Smooth muscle cell (in vitro differentiated cells): ENCODE data around the gene UEVLD. TPM values are rescaled to one million over a fixed set of nuclear protein-coding genes. Genes with fewer than 3 reads are reported as not detected.

Experiments
- DNase-seq: peaks from one replicate; lab custom pipeline; 2025; ENCODE audit not compliant: unreplicated experiment; lab: John Stamatoyannopoulos, UW
- H2AFZ ChIP-seq: fragments of 200-600 bp; sonication (generic); 2 replicates; pipeline ENCODE4 v1.6.0; 2016; ENCODE audit warnings: antibody characterized with exemption, low read depth, mild to moderate bottlenecking
- H3F3A ChIP-seq: fragments of 200-600 bp; sonication (generic); 2 replicates; pipeline ENCODE4 v1.6.0; 2017; ENCODE audit warnings: antibody characterized with exemption, low read depth
- H3K27ac ChIP-seq: fragments of 200-600 bp; sonication (generic); 2 replicates; pipeline ENCODE4 v1.5.1; 2016; ENCODE audit warnings: low read depth, mild to moderate bottlenecking
- H3K27me3 ChIP-seq: fragments of 200-600 bp; sonication (generic); 2 replicates; pipeline ENCODE4 v1.6.1; 2016; ENCODE audit warnings: low read depth, mild to moderate bottlenecking
- H3K36me3 ChIP-seq: fragments of 200-600 bp; sonication (generic); 2 replicates; pipeline ENCODE4 v1.5.1; 2016; ENCODE audit warnings: low read depth
- H3K4me1 ChIP-seq: fragments of 200-600 bp; sonication (generic); 2 replicates; pipeline ENCODE4 v1.5.1; 2016; ENCODE audit warnings: low read depth
- H3K4me2 ChIP-seq: fragments of 200-600 bp; sonication (generic); 2 replicates; pipeline ENCODE4 v1.6.0; 2016; ENCODE audit warnings: mild to moderate bottlenecking
- H3K4me3 ChIP-seq: fragments of 200-600 bp; sonication (generic); 2 replicates; pipeline ENCODE4 v1.5.1; 2016; ENCODE audit warnings: mild to moderate bottlenecking
- H3K79me2 ChIP-seq: fragments of 200-600 bp; sonication (generic); 2 replicates; pipeline ENCODE4 v1.6.0; 2016; ENCODE audit warnings: low read depth, mild to moderate bottlenecking
- H3K9ac ChIP-seq: fragments of 200-600 bp; sonication (generic); 2 replicates; pipeline ENCODE4 v1.6.0; 2016; ENCODE audit warnings: low read depth
- H3K9me3 ChIP-seq: fragments of 200-600 bp; sonication (generic); replicated peaks from 2 replicates; pipeline ENCODE4 v1.5.1; 2016; ENCODE audit warnings: low read depth
- H4K20me1 ChIP-seq: fragments of 200-600 bp; sonication (generic); 2 replicates; pipeline ENCODE4 v1.6.0; 2016; ENCODE audit warnings: low read depth
- CTCF ChIP-seq: fragments of 200-600 bp; sonication (generic); IDR thresholded peaks from 2 replicates; pipeline ENCODE4 v1.5.1; 2017; ENCODE audit warnings: borderline replicate concordance, mild to moderate bottlenecking, antibody characterized with exemption; ENCODE audit not compliant: insufficient read depth, poor library complexity, severe bottlenecking
- WGBS: methylation state at CpG from one replicate; pipeline ENCODE4 v1.1.7; 2016; ENCODE audit warnings: low lambda C conversion rate; 5-methylcytosine and 5-hydroxymethylcytosine counted together
- polyA plus RNA-seq: library from polyadenylated mRNA; unstranded; fragments of >200 nt; fragmentation: Nextera tagmentation; extraction: Ambion mirVana; gene quantifications from 2 replicates; pipeline ENCODE4 v1.2.1, GENCODE V29; 2016
- total RNA-seq: library from RNA; depleted of rRNA; stranded (reverse); fragments of >200 nt; gene quantifications from 2 replicates; pipeline ENCODE4 v1.2.3, GENCODE V29; 2014

The UEVLD gene
- total and polyA plus RNA-seq, 2 experiments from 2014 or later: 15.1 to 32.7 TPM

- Histone ChIP-seq H3K4me2 (no peak overlapping the region), H3K27me3 (no peaks in the 10 kb centered on the region), H3K36me3 (peaks cover 16% of the 10 kb centered on the region), H4K20me1 (peaks cover 80% of the 10 kb centered on the region), H3K9ac (no peak overlapping the region), H3K9me3 (no peaks in the 10 kb centered on the region), H3F3A (peaks cover 4% of the 10 kb centered on the region), H2AFZ (no peak overlapping the region), H3K4me3 (no peak overlapping the region), H3K79me2 (peaks cover 63% of the 10 kb centered on the region), H3K27ac (no peak overlapping the region), H3K4me1 (no peaks in the 10 kb centered on the region)
- 100% methylated on average over 10 of the region's 10 CpGs for WGBS
- no peak for TF ChIP-seq CTCF
- DNase-seq: no peak
Measured at GRCh38 chr11:18614667-18615066, 26.1 kb upstream of the UEVLD start.

DNA sequence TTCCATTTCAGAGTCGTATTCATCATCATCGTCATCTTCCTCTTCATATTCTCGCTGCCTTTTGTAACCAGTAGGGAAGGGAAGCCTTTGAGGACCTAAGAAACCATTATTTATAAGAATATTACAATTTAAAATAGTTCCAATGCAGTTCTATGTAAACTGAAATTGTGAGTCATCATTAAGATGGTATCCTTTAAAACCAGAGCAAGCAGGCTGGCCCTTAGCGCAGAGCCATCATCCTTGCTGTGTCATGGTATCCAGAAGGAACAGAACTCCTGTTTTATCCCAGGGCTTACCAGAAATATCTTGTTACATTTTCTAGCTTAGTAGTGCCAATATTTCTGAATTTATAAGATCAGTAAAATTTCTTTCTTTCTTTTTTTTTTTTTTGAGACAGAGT lies 23.9 kb upstream of the UEVLD start:
- H3K9ac ChIP-seq: no peak overlapping the region
- TF ChIP-seq CTCF: no peak
- peaks cover 43% of the 10 kb centered on the region for H3K79me2 ChIP-seq
- no peak overlapping the region for H3K4me2 ChIP-seq
- WGBS: 83% methylated on average over 4 of the region's 4 CpGs
- no peaks in the 10 kb centered on the region for H3K9me3 ChIP-seq
- H3K4me3 ChIP-seq: no peak overlapping the region
- H3K27me3 ChIP-seq: no peaks in the 10 kb centered on the region
- DNase-seq: no peak
- no peak overlapping the region for H3K27ac ChIP-seq
- H3K4me1 ChIP-seq: no peaks in the 10 kb centered on the region
- H4K20me1 ChIP-seq: peaks cover 57% of the 10 kb centered on the region
- peaks cover 4% of the 10 kb centered on the region for H3F3A ChIP-seq
- H3K36me3 ChIP-seq: peaks cover 24% of the 10 kb centered on the region
- H2AFZ ChIP-seq: no peak overlapping the region

DNA sequence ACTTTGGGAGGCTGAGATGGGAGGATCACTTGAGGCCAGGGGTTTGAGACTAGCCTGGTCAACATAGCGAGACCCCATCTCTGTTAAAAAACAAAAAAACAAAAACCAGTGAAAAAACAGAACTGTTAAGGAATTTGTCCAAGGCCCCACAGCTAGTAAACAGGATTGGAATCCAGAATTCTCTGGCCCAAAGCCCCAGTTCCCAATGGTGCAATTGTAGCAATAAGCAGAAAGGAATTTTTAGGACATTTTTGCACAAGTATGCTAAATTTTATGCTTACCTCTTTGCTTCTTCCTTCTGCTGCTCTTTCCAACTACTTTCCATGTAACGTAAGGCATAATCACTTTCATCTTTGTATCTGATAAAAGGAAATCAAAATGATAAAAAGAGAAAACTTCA lies 22.7 kb upstream of the UEVLD start:
- Histone ChIP-seq H3K36me3 (peaks cover 24% of the 10 kb centered on the region), H3K27ac (no peak overlapping the region), H3K4me2 (no peak overlapping the region), H4K20me1 (peaks cover 45% of the 10 kb centered on the region), H3K4me3 (no peak overlapping the region), H3K79me2 (peaks cover 33% of the 10 kb centered on the region), H3K4me1 (no peaks in the 10 kb centered on the region), H3K27me3 (no peaks in the 10 kb centered on the region), H2AFZ (no peak overlapping the region), H3K9ac (no peak overlapping the region), H3F3A (peaks cover 4% of the 10 kb centered on the region), H3K9me3 (no peaks in the 10 kb centered on the region)
- WGBS: 92% methylated on average over 2 of the region's 2 CpGs
- TF ChIP-seq CTCF: no peak
- no peak for DNase-seq

DNA sequence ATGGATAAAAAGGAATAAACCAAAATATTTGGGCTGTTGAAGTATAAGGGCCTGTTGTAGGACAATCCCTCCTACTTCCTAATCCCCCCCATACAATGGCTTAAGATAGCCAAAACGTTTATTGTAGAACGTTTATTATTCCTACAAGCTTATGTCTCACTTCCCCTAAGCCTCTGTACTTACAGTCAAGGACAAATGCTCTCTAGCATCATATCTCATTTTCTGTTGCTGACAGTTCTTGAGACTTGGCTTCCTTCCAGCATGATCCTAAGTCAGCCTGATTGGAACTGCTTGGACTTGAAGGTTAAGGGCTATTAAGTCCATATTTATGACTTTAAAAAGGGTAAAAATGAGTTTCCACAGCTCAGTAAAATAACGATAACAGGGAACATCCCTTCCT lies 19.8 kb upstream of the UEVLD start:
- Histone ChIP-seq H3K9me3 (no peaks in the 10 kb centered on the region), H3K36me3 (peaks cover 24% of the 10 kb centered on the region), H3K4me1 (no peaks in the 10 kb centered on the region), H3F3A (peaks cover 4% of the 10 kb centered on the region), H3K27ac (no peak overlapping the region), H3K9ac (no peak overlapping the region), H3K79me2 (peaks cover 14% of the 10 kb centered on the region), H2AFZ (no peak overlapping the region), H3K4me3 (no peak overlapping the region), H4K20me1 (peaks cover 18% of the 10 kb centered on the region), H3K27me3 (no peaks in the 10 kb centered on the region), H3K4me2 (no peak overlapping the region)
- no peak for TF ChIP-seq CTCF
- WGBS: 70% methylated on average over 3 of the region's 3 CpGs
- no peak for DNase-seq
